Superior temporal gyrus (tissue), 1 donor: ENCODE measurements around the gene ROPN1.
A peak's percentile ranks its signal among the peaks of the same experiment; 100 is the strongest.
"Not testable (repeated sequence)": the region's sequence is repeated elsewhere in the genome, so short reads cannot be mapped to it uniquely, and the experiment has no call there.

Source experiments
- DNase-seq: peaks from one replicate; pipeline ENCODE4 v3.0.0-alpha.2; 2016; ENCODE audit errors: extremely low spot score

The ROPN1 gene

DNA sequence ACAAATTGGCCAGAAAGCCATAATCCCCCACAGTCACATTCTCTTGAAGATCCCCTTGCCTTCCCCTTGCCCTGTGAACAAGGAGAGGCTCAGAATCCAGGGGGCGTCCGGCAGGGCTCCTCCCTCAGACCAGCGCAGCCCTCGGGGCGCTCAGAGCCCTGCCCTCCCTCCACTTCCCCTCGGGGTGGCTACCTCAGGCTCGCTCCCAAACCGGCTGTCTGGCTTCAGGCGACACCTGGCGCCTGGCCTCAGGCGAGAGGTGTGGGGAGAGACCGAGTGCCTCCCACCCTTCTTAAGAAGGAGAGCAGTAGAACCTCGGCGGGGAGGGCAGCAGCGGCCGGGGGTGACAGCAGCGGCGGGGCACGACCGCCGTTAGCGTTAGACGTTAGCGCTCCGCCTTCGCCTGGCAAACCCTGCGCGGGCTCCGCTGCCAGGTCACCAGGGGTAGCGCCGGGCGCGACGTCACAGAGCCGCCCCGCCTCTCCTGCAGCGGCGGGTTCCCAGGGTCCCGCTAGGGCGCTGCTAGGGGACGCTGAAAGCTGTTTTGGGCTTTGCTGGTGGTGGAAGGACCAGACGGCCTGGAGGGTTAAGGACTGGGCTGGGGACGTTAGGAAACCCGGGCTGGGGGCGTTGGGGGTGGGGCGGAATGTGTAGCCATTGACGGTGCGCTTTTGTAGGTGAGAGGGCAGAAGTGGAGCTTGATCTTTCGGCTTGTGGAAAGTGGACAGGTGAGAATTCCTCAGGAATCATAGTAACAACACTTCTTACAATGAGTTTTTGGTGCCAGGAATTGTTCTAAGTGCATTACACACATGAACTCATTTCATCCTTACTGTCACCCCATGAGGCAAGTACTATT lies at the start of gene ROPN1:
Gene ROPN1 (minus strand): TSS at position 395 of the 859 bp plus-strand sequence. CDS start 11,643 bp downstream, outside the sequence.
- not testable (repeated sequence) for DNase-seq

DNA sequence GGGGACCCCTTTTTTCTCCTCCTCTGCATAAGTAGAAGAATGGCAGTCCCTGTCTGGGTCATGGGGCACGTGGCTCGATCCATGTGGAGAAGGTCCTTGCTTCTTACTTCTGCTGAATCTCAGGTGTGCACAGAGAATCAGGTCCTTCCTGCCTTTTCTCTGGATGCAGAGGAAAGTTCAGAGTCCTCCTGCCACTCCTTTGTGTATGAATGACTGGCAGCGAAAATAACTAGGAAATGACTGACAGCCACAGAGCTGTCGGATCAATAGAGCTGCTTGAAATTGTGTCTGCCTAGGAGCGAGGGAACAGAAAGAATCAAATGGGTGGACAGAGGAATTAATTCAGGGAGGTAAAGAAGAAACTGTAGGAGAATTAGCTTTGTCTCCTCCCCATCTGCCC lies 49.6 kb upstream of the ROPN1 start:
- no peak for DNase-seq

DNA sequence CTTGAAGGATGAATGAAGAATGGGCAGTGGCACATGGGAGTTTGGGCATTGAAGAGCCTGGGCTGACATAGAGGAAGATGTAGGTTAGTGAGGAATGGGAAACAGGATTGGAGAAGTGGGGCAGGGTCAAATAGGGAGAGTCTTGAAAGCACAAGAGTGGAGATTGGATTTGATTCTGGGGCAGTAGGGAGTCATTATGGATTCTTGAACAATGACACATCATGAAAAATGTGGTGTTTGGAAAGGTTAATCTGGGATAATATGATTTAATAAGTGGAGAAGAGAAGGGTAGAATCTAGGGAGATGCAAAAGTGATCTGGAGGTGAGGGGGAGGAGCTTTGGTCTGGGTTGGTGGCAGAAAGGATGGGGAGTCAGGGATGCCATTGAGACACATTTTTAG lies 45.4 kb upstream of the ROPN1 start:
- no peak for DNase-seq

DNA sequence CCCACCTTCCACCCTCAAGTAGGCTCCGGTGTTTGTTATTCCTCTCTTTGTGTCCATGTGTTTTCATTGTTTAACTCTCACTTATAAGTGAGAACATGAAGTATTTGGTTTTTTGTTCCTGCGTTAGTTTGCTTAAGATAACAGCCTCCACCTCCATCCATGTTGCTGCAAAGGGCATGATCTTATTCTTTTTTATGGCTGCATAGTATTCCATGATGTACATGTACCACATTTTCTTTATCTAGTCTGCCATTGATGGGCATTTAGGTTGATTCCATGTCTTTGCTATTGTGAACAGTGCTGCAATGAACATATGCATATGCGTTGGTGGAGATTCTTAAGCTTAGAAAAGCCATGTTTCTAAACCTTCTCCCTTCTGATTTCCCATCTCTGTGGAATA lies 44.3 kb upstream of the ROPN1 start:
- DNase-seq, result not testable (repeated sequence)

DNA sequence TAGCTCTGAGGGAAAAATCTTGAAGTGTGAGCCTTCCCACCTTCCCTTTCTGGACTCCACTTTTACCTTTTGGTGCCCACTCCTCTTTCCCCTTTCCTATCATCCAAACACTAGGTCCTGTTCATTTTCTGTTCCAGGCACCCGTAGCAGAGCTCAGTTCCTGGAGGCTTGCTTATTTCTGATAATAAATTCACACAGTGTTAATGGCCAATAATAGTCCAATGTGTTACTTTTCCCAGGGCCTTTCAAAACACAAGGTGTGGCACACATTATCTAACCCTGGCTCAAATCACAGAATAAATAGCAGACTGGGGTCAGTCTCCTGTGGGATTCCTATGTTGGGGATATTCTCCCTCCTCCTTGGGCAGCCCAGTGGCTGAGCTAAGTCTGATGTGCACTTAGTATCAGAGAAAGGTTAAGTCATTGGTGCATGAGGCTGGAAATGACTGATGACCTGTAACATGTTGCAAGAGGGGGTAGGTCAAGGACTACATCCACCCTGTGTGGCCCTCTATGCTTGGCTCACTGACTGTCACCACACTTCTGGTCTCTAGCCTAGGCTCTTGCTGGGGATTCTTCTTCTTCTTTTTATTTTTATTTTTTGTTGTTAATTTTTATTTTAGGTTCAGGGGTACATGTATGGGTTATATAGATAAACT lies 43.7 kb upstream of the ROPN1 start:
- no peak for DNase-seq

DNA sequence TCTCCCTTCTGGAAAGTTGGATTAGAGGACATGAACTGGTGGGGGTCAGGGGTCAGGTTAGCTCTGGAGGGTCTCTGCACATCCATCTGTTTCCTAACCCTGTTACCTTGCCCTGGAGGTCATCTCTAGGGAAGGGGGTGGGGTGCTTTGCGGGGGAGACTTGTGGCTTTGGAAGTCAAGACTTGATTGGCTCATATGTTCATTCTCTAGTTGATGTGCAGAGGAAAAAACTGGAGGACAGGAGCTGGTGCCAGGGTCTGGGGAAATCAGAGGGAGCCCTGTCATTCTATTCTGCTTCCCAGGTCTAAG lies 42.9 kb upstream of the ROPN1 start:
- no peak for DNase-seq

DNA sequence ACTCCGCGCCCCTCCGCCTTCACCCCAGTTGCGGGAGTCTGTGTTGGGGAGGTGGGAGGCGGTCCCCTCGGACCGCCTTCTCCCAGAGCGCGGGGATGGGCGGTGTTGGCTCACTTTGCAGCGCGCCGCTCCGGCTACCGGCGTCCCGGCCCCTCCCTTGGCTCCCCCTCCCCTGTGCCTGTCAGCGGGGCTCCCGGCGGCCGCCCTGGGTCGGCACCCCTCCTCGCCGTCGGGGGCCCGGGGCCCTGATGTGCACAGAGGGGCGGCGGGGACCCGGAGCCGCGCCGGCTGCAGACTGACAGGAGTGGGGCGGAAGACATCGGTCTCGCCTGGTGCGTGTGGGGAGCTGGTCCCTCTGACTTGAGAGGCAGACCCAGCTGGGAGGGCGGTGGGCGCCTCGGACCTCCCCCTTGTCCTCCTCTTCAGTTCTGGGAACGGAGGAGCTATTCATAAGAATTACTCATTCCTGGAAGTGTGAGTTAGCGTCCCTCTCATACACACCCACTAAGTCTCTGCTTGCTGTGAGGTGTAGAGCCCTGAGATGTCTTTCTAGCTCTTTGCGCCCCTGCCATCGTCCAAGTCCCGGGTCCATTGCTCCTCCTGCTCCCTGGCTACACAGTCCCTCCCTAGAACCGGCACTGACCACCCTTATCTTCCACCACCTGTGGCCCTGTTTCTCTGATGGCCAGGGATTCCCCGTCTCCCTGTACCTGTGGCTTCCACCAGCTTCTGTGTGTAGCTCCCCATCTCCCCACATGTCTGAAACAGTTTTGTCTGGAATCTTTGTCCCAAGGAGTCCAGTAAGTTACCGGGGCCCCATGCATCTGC lies 42.3 kb upstream of the ROPN1 start:
- no peak for DNase-seq

DNA sequence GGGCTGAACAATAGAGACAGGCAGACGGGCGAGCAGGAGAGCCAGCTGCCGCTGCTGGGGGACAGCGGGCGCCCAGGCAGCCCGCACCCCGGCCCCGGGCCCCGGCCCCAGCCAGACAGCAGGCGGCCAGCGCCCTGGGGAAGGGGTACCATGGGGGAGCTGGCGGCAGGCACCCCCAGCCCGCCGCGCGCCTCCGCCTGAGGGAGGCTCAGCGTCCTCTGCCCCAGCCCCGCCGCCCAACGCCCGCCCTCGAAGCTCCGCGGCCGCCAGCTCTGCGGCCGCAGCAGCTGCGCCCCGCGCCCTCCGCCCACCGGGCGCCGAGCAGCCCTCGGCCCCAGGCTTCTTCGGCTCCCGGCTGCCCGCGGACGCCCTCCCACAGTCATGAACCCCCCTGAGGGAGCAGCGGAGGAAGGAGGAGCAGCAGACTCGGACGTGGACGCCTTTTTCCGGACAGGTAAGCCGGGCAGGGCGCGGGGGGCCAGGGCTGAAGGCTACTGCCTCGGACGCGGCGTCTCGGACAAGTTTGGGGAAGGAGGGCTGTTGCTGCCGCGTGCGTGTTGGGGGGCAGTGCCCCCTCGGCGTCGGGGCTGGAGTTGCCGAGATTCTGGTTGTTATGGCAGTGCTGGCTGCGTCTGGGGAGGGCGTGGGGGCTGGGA lies 41.6 kb upstream of the ROPN1 start, which contains the start of gene KALRN:
Gene KALRN (plus strand): TSS at position 10 of the 656 bp plus-strand sequence.
- DNase-seq, result no peak

DNA sequence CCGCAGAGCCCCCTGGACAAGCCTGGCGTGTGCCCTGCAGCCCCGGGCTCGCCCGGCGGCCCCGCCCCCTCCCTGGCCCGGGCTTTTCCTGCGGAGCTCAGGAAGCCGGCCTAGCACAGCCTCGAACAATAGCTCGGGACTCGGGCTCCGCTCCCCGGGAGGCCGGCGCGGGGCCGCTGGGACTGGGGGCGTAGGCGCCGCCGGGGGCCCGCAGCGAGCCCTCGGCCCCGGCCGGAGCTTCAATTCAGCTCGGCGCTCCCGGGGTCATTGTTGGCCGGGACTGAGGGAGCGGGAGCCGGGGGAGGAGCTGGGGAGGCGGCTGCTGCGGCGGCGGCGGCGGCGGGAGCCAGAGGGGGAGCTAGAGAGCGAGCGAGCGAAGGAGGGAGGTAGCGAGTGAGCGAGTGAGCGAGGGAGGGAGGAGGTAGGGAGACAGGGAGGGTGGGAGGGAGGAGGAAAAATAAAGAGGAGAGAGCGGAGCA lies 41.0 kb upstream of the ROPN1 start:
- peak; percentile 84 for DNase-seq

DNA sequence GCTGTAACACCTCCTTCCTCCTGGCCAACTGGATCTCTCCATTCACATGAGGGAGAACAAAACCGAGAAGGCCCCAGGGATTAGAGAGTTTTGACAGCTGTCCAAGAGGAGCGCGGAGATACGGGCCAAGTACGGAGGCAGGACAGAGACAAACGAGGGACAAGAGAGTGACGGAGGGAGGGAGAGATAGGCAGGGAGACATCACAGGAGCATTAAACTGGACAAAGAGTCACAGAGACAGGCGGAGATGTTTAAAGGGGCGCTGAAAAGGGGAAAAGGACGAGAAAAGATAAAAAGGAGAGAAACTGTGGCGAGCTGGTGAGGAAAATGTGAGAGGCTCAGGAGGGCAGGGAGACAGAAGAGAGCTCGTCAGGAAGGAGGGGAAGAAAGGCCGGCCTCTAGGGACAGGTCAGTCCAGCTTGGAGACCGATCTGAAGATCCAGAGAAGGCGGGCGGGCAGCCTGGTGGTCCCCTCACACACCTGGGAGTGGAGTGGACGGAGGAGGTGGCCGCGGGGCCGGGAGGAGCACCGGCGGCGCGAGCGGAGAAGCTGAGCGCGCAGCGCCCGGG lies 40.5 kb upstream of the ROPN1 start:
- DNase-seq, result peak; percentile 72

DNA sequence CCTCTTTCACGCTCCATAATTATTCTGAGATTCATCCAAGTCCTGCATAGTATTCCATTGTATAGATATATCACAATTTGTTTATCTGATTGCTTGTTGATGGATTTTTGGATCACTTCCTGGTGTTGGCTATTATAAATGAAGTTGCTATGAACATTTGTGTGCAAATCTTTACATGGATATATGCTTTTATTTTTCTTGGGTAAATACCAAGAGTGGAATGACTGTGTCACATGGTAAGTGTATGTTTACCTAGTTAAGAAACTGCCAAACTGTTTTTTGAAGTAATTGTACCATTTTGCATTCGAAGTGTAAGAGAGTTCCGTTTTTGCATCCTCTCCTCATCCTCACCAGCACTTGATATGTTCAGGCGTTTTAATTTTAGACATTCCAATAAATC lies 34.6 kb upstream of the ROPN1 start:
- no peak for DNase-seq

DNA sequence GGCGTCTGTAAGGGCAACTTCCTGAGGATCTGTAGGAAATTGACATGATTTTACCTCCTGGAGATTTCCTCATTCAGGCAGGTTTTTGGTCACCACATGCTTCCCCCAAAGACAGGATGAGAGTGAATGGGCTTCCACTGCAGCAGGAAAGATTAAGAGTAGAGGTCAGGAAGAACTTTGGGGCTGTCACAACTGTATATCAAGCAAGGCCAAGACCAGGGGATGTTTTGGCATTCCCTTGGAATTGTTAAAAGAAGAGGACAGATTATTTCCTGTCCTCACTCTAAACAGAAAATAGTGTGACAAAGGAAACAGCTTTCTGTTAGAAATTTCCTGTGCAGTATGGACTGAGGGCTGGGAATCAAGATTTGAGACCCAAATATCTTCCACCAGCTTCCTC lies 31.6 kb upstream of the ROPN1 start:
- DNase-seq, result not testable (repeated sequence)

DNA sequence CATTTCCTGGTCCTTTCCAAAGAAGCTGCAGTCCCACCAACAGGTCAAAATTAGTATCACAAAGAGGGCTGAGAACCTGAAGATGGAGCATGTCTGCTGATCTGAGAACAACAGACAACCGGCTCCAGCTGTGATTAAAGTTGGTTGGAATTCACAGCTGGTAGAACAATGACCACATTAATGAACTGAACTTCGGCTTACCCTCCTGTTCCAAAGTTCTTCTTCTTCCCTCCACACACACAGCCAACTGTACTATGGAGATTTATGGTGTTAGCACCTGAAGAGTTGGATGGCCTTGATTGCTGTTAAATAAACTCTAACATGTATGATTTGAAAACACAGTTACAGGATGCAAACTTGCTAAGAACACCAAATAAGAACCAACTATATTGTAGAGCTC lies 27.4 kb upstream of the ROPN1 start:
- no peak for DNase-seq

DNA sequence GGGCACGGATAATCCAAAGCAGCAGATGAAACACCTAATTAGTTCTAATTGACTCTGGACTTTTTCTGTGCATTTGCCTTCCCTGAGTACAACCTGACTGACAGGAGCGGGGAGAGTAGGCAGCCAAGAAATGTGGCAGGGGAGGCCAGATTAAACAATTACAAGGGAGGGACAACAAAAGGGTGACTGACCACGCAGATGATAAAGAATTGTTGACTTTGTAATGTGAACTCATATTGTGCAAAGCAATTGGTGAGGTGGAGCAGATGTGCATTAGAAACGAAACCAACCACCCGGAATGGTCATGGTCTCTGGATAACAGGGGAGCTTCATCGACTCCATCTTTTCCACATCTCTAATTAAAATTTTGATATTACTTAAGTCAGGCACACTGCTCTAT lies 25.6 kb upstream of the ROPN1 start:
- DNase-seq, result not testable (repeated sequence)

DNA sequence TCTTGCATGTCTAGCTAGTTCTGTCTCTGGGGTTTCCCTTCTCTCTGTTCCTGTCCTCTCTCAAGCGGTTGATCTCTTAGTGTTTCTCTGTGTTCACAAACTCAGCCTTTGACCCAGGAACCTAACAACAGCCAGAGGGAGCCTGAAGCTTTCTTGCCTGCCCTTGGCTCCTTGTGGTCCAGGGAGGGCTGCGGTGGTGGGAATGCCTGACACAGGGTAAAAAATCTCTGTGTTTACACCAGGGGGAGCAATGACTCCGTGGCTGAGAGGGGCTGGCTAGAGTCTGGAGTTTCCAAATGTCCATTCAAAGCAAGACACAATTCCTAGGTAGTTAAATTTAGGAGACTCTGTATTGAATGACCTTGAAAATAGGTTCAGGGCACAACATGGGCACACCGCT lies 24.6 kb upstream of the ROPN1 start:
- peak; percentile 68 for DNase-seq

DNA sequence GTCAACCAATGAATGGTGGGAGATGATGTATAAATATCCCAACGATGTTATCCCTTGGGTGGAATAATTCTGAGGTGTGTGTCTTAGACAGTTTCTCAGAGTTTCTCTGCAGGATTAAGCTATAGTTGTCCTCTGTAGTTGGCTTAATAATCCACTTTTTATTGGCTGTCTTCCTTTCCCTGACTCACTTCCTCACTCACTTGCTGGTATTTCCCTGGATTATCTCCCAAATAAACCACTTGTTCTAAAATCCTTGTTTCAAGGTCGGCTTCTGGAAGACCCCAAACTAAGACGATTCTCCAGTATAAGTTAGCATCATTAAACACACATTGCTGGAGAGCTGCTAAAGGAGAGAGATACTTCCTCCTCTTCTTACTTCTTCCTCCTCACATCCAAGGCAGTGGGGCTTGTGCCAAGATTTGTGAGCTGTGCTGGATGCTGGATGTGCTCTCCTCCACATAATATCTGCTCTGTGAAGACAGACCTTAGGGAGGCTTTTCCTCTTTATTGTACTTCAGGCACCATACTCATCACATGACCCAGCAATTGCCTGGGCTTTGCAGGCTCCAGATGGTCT lies 22.5 kb upstream of the ROPN1 start:
- peak; percentile 49 for DNase-seq

DNA sequence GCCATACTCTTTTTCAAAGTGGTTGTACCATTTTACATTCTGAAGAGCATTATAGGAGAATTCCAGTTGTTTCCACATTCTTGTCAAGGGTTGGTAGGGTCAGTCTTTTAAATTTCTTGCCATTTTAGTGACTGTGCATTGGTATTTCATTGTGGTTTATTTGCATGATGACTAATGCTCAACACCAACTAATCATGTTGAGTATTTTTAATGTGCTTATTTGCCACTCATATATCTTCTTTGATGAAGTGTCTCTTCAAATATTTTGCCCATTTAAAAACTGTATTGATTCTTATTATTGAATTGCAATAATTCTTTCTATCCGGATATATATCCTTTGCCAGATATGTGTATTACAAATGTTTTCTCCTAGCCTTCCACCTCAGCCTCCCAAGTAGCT lies 16.4 kb upstream of the ROPN1 start:
- DNase-seq, result not testable (repeated sequence)

DNA sequence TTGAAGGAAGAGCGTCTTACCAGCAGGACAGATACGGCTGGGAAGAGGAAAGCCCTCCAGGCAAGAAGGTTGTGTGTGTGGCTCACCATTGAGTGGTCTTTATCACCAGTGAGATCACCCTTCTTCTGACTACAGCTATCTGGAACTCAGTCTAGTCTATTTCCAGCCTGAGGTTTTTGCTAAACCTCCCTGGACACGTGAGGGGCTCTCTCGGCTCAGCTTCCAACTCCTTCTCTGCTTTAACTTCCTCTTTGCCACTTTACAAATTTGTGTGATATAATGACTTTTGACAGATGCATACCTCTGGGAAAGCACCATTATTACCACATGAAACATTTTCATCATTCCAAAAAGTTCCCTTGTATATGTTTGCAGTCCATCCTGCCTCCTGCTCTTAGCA lies 15.3 kb upstream of the ROPN1 start:
- no peak for DNase-seq

DNA sequence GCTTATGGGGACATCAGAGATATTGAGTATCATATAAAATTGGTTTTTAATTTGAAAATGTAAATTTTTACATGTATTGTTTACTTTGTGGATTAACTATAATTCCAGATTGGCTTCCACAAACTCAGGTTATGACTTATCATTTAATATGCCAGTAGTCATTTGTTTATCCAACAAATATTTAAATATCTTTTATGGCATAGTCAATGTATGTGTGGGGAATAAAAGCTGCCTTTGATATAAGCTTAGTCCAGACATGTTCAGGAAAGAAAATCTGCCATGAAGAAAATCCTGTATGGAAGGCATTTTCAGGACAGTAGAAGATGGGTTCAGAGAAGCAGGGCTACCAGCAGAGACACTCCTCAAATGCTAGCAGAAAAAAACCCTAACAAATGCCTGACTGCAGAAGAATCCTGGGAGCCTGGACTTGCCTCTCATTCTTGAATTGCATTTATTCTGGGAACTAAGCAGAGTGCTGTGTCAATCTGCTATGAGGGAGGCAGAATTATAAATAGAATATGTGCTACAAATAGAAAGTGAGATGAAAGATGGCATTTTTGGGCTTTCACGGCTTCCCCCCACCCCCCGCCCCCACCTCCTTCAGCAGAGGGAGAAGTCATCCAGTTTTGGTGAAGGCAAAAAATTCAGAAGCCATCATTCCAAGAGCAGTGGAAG lies 10.6 kb upstream of the ROPN1 start:
- not testable (repeated sequence) for DNase-seq

DNA sequence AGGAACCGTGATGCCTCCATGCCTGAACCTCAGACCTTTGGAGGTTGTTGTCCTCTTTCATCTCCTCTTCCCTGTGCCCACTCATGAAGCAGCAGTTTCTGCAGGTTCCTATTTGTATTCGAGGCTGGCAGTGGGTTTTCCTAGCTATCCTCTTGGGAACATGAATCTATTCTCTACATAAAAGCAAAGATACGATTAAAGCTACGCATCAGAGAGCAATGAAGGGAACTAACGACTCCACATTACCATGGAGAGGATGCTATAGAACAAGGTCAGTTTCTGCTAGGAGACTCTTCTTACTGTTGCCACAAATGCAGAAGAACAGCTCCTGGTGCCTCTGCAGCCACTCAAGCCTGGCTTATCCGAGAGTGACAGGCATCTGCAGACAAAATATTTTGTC lies 9.4 kb upstream of the ROPN1 start:
- DNase-seq, result not testable (repeated sequence)
